SK-N-SH (cell line): Measurements from ENCODE around the gene PPFIBP2. TPM values are rescaled to one million over a fixed set of nuclear protein-coding genes. Genes with fewer than 3 reads are reported as not detected.
A peak's percentile ranks its signal among the peaks of the same experiment; 100 is the strongest.

Experiments
- CTCF ChIA-PET: fragments of 300-600, 350-600 bp; formaldehyde crosslinking; extraction: SDS; loops from one replicate; lab custom pipeline; 2021; lab: Yijun Ruan, JAX
- POLR2A ChIA-PET: fragments of 350-600 bp; sonication (Branson Sonifier 250); formaldehyde crosslinking; extraction: SDS; loops from one replicate; lab custom pipeline; 2020; ENCODE audit warnings: antibody characterized with exemption, inconsistent platforms; lab: Yijun Ruan, JAX
- DNase-seq: peaks from one replicate; pipeline ENCODE4 v3.0.0; 2012
- H2AFZ ChIP-seq: fragments of 200-600 bp; sonication (generic); 2 replicates; pipeline ENCODE4 v1.8.1; 2016; ENCODE audit warnings: antibody characterized with exemption, mild to moderate bottlenecking, low read depth
- H3F3A ChIP-seq: fragments of 200-600 bp; sonication (generic); replicated peaks from 2 replicates; pipeline ENCODE3; 2016; ENCODE audit warnings: antibody characterized with exemption, mild to moderate bottlenecking; ENCODE audit not compliant: insufficient read depth
- H3K27ac ChIP-seq, 2 experiments: fragments of 200-500 bp in 1 of 2; fragments of 200-600 bp in 1 of 2; sonication (Bioruptor generic) in 1 of 2; sonication (generic), shearing (Covaris generic) in 1 of 2; 2 replicates each; pipeline versions ENCODE4 v1.5.1 to v1.6.1; 2014 to 2016; ENCODE audit warnings: low read depth in 2 of 2, inconsistent platforms in 1 of 2, low read length in 1 of 2, mild to moderate bottlenecking in 1 of 2, mixed read lengths in 1 of 2
- H3K27me3 ChIP-seq: fragments of 200-600 bp; sonication (generic), shearing (Covaris generic); 2 replicates; pipeline ENCODE4 v1.6.1; 2016; ENCODE audit warnings: mixed run types; ENCODE audit not compliant: insufficient read depth
- H3K36me3 ChIP-seq, 2 experiments: fragments of 200-500 bp in 1 of 2; fragments of 200-600 bp in 1 of 2; sonication (Bioruptor generic) in 1 of 2; sonication (generic) in 1 of 2; replicated peaks in 1 of 2; 2 replicates each; pipeline versions ENCODE3 to v1.5.1; 2014 to 2016; ENCODE audit warnings: low read length in 1 of 2, mild to moderate bottlenecking in 1 of 2; ENCODE audit not compliant: insufficient read depth in 2 of 2, control insufficient read depth in 1 of 2
- H3K4me1 ChIP-seq, 2 experiments: fragments of 200-500 bp in 1 of 2; fragments of 200-600 bp in 1 of 2; sonication (Bioruptor generic) in 1 of 2; sonication (generic), shearing (Covaris generic) in 1 of 2; 2 replicates each; pipeline versions ENCODE4 v1.5.1 to v1.6.1; 2014 to 2016; ENCODE audit warnings: low read depth in 1 of 2, low read length in 1 of 2, mixed run types in 1 of 2; ENCODE audit not compliant: insufficient read depth in 2 of 2, control insufficient read depth in 1 of 2
- H3K4me2 ChIP-seq: fragments of 200-600 bp; sonication (generic), shearing (Covaris generic); 2 replicates; pipeline ENCODE4 v1.6.1; 2017; ENCODE audit warnings: mixed run types
- H3K4me3 ChIP-seq, 2 experiments: fragments of 200-500 bp in 1 of 2; fragments of 200-600 bp in 1 of 2; sonication (Bioruptor generic) in 1 of 2; sonication (generic), shearing (Covaris generic) in 1 of 2; 2 replicates each; pipeline versions ENCODE4 v1.5.1 to v1.8.1; 2014 to 2016; ENCODE audit warnings: low read depth in 2 of 2, inconsistent platforms in 1 of 2, low read length in 1 of 2, mild to moderate bottlenecking in 1 of 2, mixed read lengths in 1 of 2, moderate library complexity in 1 of 2
- H3K79me2 ChIP-seq: fragments of 200-600 bp; sonication (generic); 2 replicates; pipeline ENCODE4 v1.8.1; 2017; ENCODE audit warnings: mild to moderate bottlenecking; ENCODE audit not compliant: insufficient read depth
- H3K9ac ChIP-seq: fragments of 200-600 bp; sonication (generic); 2 replicates; pipeline ENCODE4 v1.6.1; 2017; ENCODE audit warnings: mixed run types
- H3K9me2 ChIP-seq: fragments of 200-600 bp; sonication (generic); 2 replicates; pipeline ENCODE4 v1.6.1; 2017; ENCODE audit warnings: mixed run types
- H3K9me3 ChIP-seq: fragments of 200-600 bp; sonication (generic); 2 replicates; pipeline ENCODE4 v1.6.1; 2017; ENCODE audit warnings: mixed run types, mild to moderate bottlenecking, moderate library complexity
- H4K20me1 ChIP-seq: fragments of 200-600 bp; sonication (generic); 2 replicates; pipeline ENCODE4 v1.6.1; 2017; ENCODE audit warnings: mild to moderate bottlenecking, mixed run types; ENCODE audit not compliant: insufficient read depth
- CHD2 ChIP-seq: fragments of 150-350 bp; IDR thresholded peaks from 2 replicates; pipeline ENCODE4 v1.6.1; 2018; ENCODE audit warnings: low read length; ENCODE audit not compliant: partially characterized antibody
- EP300 ChIP-seq, 2 experiments: IDR thresholded peaks; 2 replicates each; pipeline versions ENCODE4 v1.4.0 to v1.6.1; 2012; ENCODE audit warnings: borderline replicate concordance in 1 of 2, low read depth in 1 of 2, low read length in 1 of 2
- FOSL2 ChIP-seq: IDR thresholded peaks from 2 replicates; pipeline ENCODE4 v1.4.0; 2012; ENCODE audit warnings: low read depth, mild to moderate bottlenecking, moderate library complexity, borderline replicate concordance
- FOXJ3 ChIP-seq: sonication (generic); formaldehyde crosslinking; IDR thresholded peaks from 2 replicates; pipeline ENCODE4 v1.5.1; 2020; ENCODE audit warnings: mild to moderate bottlenecking, missing genetic modification reagents
- FOXM1 ChIP-seq: IDR thresholded peaks from 2 replicates; pipeline ENCODE4 v1.4.0; 2012; ENCODE audit warnings: low read depth, mild to moderate bottlenecking
- GATA2 ChIP-seq: sonication (generic); formaldehyde crosslinking; IDR thresholded peaks from 2 replicates; pipeline ENCODE4 v1.5.0; 2020; ENCODE audit warnings: mild to moderate bottlenecking, missing genetic modification reagents
- MXI1 ChIP-seq: IDR thresholded peaks from 2 replicates; pipeline ENCODE4 v1.6.1; 2012; ENCODE audit warnings: mild to moderate bottlenecking, low read depth, low read length, improper control_type of control experiment
- POLR2AphosphoS5 ChIP-seq: IDR thresholded peaks from 2 replicates; pipeline ENCODE4 v1.6.1; 2012; ENCODE audit warnings: low read depth, low read length
- RAD21 ChIP-seq: IDR thresholded peaks from 2 replicates; pipeline ENCODE4 v1.6.1; 2012; ENCODE audit warnings: mild to moderate bottlenecking, low read length
- RCOR1 ChIP-seq: fragments of 150-350 bp; IDR thresholded peaks from 2 replicates; pipeline ENCODE4 v1.6.1; 2017; ENCODE audit warnings: antibody characterized with exemption, low read length
- RFX5 ChIP-seq: IDR thresholded peaks from 2 replicates; pipeline ENCODE4 v1.6.1; 2012; ENCODE audit warnings: mild to moderate bottlenecking, improper control_type of control experiment, low read length
- RXRA ChIP-seq: IDR thresholded peaks from 2 replicates; pipeline ENCODE4 v1.4.0; 2012; ENCODE audit warnings: low read depth, mild to moderate bottlenecking, borderline replicate concordance
- TCF12 ChIP-seq: IDR thresholded peaks from 2 replicates; pipeline ENCODE4 v1.4.0; 2012
- WGBS: methylation state at CpG from one replicate; pipeline ENCODE4 v1.1.6; 2017; ENCODE audit warnings: low lambda C conversion rate; 5-methylcytosine and 5-hydroxymethylcytosine counted together
- polyA plus RNA-seq, 3 experiments: library from polyadenylated mRNA; depleted of rRNA; stranded (reverse); fragments of >200 nt; gene quantifications; 2 replicates each; pipeline ENCODE4 v1.2.3, GENCODE V29; 2012
- TF ChIP-seq, protein P1 (sequence below): fragments of 150-350 bp; IDR thresholded peaks from 2 replicates; pipeline ENCODE4 v1.6.1; 2017; ENCODE audit warnings: antibody characterized with exemption, low read length, low read depth, borderline replicate concordance
- TF ChIP-seq, protein P2 (sequence below): IDR thresholded peaks from 2 replicates; pipeline ENCODE4 v1.4.0; 2012; ENCODE audit warnings: low read depth
- TF ChIP-seq, protein P3 (sequence below): fragments of 150-350 bp; IDR thresholded peaks from 2 replicates; pipeline ENCODE4 v1.6.1; 2016; ENCODE audit warnings: mild to moderate bottlenecking, low read depth, low read length
- TF ChIP-seq, protein P4 (sequence below): IDR thresholded peaks from 2 replicates; pipeline ENCODE4 v1.4.0; 2012; ENCODE audit warnings: low read depth, borderline replicate concordance
- TF ChIP-seq, protein P5 (sequence below): IDR thresholded peaks from 2 replicates; pipeline ENCODE4 v1.4.0; 2012; ENCODE audit warnings: low read depth, borderline replicate concordance

The PPFIBP2 gene
- polyA plus RNA-seq, 1 of the 3 experiments (the other 2 are of a cell fraction) = 0.67 TPM

DNA sequence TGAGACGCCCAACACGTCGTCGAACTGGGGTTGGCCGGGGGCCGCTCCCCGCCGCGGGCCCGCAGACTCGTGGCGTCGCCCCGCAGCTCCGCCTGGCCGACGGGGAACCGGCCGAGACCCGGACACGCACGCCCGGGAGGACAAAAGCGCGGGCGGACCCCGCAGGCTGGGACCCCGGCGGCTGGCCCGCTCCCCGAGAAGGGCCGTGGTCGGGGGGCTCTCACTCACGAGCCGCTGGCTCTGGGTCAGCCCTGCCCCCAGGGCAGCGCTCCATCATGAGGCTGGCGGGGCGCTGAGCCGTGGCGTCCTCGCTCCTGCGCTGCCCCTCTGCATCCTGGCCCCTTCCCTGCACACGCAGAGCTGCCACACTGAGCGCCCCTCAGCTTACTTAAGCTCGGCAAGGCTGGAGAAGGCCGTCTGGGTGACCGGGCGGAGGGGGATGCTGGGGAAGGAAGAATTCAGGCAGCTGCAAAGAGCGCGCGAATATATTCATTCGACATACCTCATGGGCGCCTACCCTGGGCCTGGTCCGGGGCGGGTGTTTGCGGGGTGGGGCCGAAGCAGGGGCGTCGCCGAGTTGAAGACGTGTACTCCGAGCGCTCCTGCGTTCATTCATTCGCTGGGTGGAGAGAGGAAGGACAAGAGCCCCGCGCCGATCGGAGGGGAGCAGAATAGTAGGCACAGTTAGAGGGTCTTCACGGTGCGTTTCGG lies 160.1 kb downstream of the PPFIBP2 start:
- Histone ChIP-seq H3K79me2 (no peaks in the 10 kb centered on the region), H3K36me3 (no peaks in the 10 kb centered on the region), H2AFZ (no peak overlapping the region), H3K4me1 (peaks cover 0 to 7% of the 10 kb centered on the region in 2 experiments; a peak in 1 of 4 replicates), H3K27ac (no peak overlapping the region), H3K9me3 (no peaks in the 10 kb centered on the region), H4K20me1 (no peaks in the 10 kb centered on the region), H3K4me3 (no peak overlapping the region; a peak in 1 of 4 replicates), H3K9me2 (no peaks in the 10 kb centered on the region), H3K4me2 (no peak overlapping the region), H3K9ac (no peak overlapping the region), H3F3A (no peaks in the 10 kb centered on the region), H3K27me3 (peaks cover 19% of the 10 kb centered on the region; the same call in 1 of the 2 replicates)
- CTCF ChIA-PET = interaction anchor here (0.7 to 2.0 kb wide), 4 partner anchors 8 to 102 kb away, joined by 3 to 8 read pairs (median 3); no protein-coding TSS in a partner anchor
- POLR2A ChIA-PET = no interaction called here
- peak; percentile 49 for DNase-seq
- WGBS = 70% methylated on average over 24 of the region's 72 CpGs
- TF ChIP-seq CHD2 (no peak), RFX5 (no peak), RCOR1 (no peak), FOXM1 (no peak)
- TF ChIP-seq, protein P1, sequence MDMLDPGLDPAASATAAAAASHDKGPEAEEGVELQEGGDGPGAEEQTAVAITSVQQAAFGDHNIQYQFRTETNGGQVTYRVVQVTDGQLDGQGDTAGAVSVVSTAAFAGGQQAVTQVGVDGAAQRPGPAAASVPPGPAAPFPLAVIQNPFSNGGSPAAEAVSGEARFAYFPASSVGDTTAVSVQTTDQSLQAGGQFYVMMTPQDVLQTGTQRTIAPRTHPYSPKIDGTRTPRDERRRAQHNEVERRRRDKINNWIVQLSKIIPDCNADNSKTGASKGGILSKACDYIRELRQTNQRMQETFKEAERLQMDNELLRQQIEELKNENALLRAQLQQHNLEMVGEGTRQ = no peak

DNA sequence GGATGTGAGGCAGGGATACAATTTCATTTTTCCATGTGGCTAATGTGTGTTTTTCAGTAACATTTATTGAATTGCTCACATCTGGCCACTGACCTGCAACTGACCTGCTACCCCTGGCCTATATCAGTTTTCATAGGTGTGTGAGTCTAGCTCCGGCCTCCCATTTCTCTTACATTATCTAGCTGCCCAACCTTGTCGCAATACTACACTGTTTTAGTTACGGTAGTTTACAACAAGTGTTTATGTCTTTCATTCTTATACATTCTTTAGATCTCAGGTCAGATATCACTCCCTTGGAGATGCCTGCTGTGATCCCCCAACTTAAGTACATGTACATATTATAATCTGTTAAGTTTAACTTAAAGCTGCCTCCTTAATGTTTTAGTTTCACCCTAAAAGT lies 161.8 kb downstream of the PPFIBP2 start:
- CTCF ChIA-PET = interaction anchor here (0.9 to 2.7 kb wide), 4 partner anchors 10 to 104 kb away, joined by 3 to 24 read pairs (median 5); no protein-coding TSS in a partner anchor
- TF ChIP-seq, protein P2, sequence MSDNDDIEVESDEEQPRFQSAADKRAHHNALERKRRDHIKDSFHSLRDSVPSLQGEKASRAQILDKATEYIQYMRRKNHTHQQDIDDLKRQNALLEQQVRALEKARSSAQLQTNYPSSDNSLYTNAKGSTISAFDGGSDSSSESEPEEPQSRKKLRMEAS = no peak
- no peak for TF ChIP-seq MXI1
- TF ChIP-seq, protein P3, sequence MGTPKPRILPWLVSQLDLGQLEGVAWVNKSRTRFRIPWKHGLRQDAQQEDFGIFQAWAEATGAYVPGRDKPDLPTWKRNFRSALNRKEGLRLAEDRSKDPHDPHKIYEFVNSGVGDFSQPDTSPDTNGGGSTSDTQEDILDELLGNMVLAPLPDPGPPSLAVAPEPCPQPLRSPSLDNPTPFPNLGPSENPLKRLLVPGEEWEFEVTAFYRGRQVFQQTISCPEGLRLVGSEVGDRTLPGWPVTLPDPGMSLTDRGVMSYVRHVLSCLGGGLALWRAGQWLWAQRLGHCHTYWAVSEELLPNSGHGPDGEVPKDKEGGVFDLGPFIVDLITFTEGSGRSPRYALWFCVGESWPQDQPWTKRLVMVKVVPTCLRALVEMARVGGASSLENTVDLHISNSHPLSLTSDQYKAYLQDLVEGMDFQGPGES = no peak
- TF ChIP-seq RAD21 = no peak
- TF ChIP-seq EP300 (IDR thresholded peaks at IDR 0.05; ENCODE audit: borderline replicate concordance in 1 of 2, low read depth in 1 of 2, low read length in 1 of 2) = no peak
- TF ChIP-seq POLR2AphosphoS5 = no peak
- no peak for TF ChIP-seq CHD2
- no peak for TF ChIP-seq FOXJ3
- no peak for TF ChIP-seq FOSL2
- TF ChIP-seq RCOR1 = no peak
- no peak for TF ChIP-seq GATA2 (CRISPR knock-in tag)
- TF ChIP-seq, protein P4, sequence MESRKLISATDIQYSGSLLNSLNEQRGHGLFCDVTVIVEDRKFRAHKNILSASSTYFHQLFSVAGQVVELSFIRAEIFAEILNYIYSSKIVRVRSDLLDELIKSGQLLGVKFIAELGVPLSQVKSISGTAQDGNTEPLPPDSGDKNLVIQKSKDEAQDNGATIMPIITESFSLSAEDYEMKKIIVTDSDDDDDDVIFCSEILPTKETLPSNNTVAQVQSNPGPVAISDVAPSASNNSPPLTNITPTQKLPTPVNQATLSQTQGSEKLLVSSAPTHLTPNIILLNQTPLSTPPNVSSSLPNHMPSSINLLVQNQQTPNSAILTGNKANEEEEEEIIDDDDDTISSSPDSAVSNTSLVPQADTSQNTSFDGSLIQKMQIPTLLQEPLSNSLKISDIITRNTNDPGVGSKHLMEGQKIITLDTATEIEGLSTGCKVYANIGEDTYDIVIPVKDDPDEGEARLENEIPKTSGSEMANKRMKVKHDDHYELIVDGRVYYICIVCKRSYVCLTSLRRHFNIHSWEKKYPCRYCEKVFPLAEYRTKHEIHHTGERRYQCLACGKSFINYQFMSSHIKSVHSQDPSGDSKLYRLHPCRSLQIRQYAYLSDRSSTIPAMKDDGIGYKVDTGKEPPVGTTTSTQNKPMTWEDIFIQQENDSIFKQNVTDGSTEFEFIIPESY = no peak
- TF ChIP-seq, protein P5, sequence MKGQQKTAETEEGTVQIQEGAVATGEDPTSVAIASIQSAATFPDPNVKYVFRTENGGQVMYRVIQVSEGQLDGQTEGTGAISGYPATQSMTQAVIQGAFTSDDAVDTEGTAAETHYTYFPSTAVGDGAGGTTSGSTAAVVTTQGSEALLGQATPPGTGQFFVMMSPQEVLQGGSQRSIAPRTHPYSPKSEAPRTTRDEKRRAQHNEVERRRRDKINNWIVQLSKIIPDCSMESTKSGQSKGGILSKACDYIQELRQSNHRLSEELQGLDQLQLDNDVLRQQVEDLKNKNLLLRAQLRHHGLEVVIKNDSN = no peak
- TF ChIP-seq TCF12 = no peak
- TF ChIP-seq RXRA = no peak
- TF ChIP-seq FOXM1 = no peak

More for the DNA sequence above, 161.8 kb downstream of the PPFIBP2 start:
- no peaks in the 10 kb centered on the region for H3K36me3 ChIP-seq
- H3K9me3 ChIP-seq = no peaks in the 10 kb centered on the region
- H3K9ac ChIP-seq = no peak overlapping the region
- POLR2A ChIA-PET = no interaction called here
- H3K4me1 ChIP-seq = peaks cover 0 to 7% of the 10 kb centered on the region in 2 experiments; a peak in 1 of 4 replicates
- no peak for DNase-seq
- no peaks in the 10 kb centered on the region for H4K20me1 ChIP-seq
- H3K27ac ChIP-seq = no peak overlapping the region
- H3K4me3 ChIP-seq = no peak overlapping the region
- WGBS = 63% methylated on average over 3 of the region's 3 CpGs
- H3K9me2 ChIP-seq = no peaks in the 10 kb centered on the region
- H3K79me2 ChIP-seq = no peaks in the 10 kb centered on the region
- H2AFZ ChIP-seq = no peak overlapping the region
- no peak overlapping the region for H3K4me2 ChIP-seq
- H3F3A ChIP-seq = no peaks in the 10 kb centered on the region
- H3K27me3 ChIP-seq = peaks cover 19% of the 10 kb centered on the region; the same call in 1 of the 2 replicates
